8988T (cell line): ENCODE measurements around the gene PXK.
"Not testable (repeated sequence)": the region's sequence is repeated elsewhere in the genome, so short reads cannot be mapped to it uniquely, and the experiment has no call there.

Experiments used
- DNase-seq: peaks from one replicate; pipeline ENCODE4 v3.0.0; 2011

The PXK gene

GRCh38 chr3:58324391-58325390, 8.0 kb upstream of the PXK start:
- DNase-seq = no peak

GRCh38 chr3:58325525-58325992, 7.1 kb upstream of the PXK start:
- DNase-seq = no peak

- no peak for DNase-seq
Observed at GRCh38 chr3:58326267-58326900, 6.3 kb upstream of the PXK start.

GRCh38 chr3:58329150-58329921, 3.4 kb upstream of the PXK start:
- DNase-seq = no peak

GRCh38 chr3:58329922-58330413, 2.7 kb upstream of the PXK start:
- DNase-seq = no peak

- DNase-seq = no peak
Observed at GRCh38 chr3:58331593-58332152, 1.0 kb upstream of the PXK start.

GRCh38 chr3:58333206-58334012, 717 bp downstream of the PXK start:
- peak; percentile 56 for DNase-seq

GRCh38 chr3:58334013-58334321, 1.3 kb downstream of the PXK start:
- DNase-seq = no peak

GRCh38 chr3:58334506-58334884, 1.8 kb downstream of the PXK start:
- DNase-seq = no peak

GRCh38 chr3:58335652-58335947, 2.9 kb downstream of the PXK start:
- DNase-seq = no peak

- no peak for DNase-seq
Observed at GRCh38 chr3:58336135-58336882, 3.6 kb downstream of the PXK start.

GRCh38 chr3:58337190-58337589, 4.5 kb downstream of the PXK start:
- DNase-seq = no peak

GRCh38 chr3:58339146-58339545, 6.5 kb downstream of the PXK start:
- DNase-seq = not testable (repeated sequence)

GRCh38 chr3:58340594-58341244, 8.0 kb downstream of the PXK start:
- no peak for DNase-seq

GRCh38 chr3:58341376-58341775, 8.7 kb downstream of the PXK start:
- DNase-seq = no peak

- DNase-seq = no peak
Observed at GRCh38 chr3:58342676-58343075, 10.0 kb downstream of the PXK start.

GRCh38 chr3:58345457-58345856, 12.8 kb downstream of the PXK start:
- DNase-seq = no peak

- no peak for DNase-seq
Observed at GRCh38 chr3:58346368-58346767, 13.7 kb downstream of the PXK start.

GRCh38 chr3:58347984-58348383, 15.3 kb downstream of the PXK start:
- no peak for DNase-seq

GRCh38 chr3:58349792-58350626, 17.3 kb downstream of the PXK start:
- no peak for DNase-seq
